Jurkat, Clone E6-1 (cell line): ENCODE measurements around the gene PACRG.

Experiments used
- DNase-seq: peaks from one replicate; pipeline ENCODE4 v3.0.0-alpha.2; 2011; ENCODE audit warnings: low read depth, low spot score
- H3K4me3 ChIP-seq: 2 replicates; pipeline ENCODE4 v1.5.1; 2011; ENCODE audit warnings: mild to moderate bottlenecking, low read length, control low read depth, moderate library complexity

The PACRG gene

DNA sequence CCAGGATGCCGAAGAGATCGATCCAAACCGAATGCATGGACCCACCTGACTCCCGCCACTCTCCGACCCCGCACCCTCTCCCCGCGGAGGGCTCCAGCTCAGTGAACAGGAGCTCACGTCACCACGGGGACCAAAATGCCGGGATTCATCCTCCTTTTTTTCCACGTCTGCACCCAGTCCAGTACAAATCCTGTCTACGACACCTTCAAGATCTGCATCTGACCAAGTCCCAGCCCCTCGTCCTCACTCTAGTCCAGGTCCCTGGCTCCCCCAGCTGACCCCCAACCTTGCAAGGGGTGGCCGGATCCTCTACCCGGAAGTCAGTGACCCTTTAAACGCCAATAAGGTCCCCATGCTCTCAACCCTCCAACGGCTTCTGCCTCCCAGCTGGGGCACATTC is 593.9 kb downstream of the PACRG start:
- DNase-seq: no peak
- H3K4me3 ChIP-seq: no peak overlapping the region

DNA sequence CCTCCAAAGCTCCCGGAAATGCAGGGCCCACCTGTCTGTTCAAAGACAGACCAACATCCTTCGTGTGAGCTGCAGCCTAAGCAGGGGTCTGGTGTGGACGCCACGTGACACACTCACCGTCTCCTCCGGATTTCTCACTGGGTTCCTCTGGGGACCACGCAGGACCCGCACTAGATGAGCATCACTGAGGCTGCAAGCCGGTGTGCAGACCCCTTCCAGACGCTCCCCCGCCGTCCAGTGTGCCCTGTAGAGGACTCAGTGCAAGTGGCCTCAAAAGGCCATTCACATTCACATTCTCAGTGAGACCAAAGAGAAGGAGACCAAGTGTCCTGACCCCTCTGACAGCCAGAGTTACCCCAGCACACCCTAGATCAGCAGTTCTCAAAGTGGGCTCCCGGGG is 595.5 kb downstream of the PACRG start:
- no peak for DNase-seq

DNA sequence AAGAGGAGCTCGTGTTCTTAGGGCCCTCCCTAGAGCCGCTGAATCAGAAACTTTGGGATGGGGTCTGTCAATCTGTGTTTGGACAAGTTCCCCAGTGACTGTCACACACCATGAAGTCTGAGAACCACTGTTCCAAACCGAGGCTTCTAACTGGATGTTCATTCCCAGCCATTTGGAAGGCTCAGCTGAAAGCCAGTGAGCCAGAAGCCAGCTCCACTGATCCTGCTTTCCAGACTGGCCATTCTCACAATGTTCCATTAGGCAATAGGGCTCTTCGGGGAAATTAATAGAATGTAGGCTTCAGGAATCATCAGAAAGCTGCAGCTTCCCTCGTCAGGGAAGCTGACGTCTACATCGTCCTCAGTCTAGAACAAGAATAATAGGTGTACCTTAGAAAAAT is 595.9 kb downstream of the PACRG start:
- H3K4me3 ChIP-seq: no peak overlapping the region
- DNase-seq: no peak

More for the DNA sequence above, 595.5 kb downstream of the PACRG start:
- no peak overlapping the region for H3K4me3 ChIP-seq

DNA sequence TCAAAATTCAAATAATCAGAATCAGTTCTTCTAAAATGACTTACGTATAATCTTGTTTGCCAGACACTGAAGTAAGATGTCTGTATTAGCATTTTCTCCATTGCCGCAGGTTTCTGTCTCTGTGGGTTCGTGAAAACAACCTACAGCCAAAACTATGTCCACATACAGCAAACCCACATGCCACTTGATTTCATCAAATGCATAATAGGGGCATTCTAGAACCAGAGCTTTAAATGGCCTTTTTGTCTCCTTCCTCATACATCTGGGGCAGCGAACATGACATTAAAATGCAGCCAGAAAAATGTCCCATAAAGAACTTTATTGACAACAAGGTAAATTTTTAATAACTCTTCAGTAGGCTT is 596.5 kb downstream of the PACRG start:
- no peak overlapping the region for H3K4me3 ChIP-seq
- no peak for DNase-seq

DNA sequence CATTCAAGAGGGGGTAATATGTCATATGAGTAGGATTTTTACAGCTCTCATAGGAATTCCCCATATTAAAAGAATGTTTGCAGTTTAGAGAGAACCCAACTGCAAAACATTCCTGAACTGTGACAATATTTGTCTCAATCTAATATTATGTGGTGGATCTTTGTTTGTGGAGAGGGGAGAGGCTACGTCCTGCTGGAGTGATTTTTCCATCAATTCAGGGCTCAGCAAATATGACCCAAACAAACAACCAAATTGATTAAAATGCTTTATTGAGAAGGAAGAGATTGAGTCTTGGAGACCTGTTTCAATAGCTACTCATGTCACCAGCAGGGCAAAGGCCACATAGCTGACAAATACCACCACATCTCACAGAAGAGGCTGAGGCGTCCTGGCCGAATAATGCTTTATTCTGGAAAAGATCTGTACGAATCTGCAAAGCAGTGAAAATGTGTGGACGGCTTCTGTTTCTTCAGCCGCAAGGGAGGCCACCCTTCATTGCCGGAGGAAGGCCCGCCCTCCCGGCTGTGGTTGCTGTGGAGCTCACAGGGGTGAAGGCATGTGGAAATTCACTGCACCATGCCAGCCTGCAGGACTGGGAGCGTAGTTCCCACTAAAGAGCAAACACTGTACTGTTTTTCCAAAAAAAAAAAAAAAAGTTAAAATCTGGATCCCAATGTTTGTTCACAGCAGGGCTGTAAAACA is 597.1 kb downstream of the PACRG start:
- H3K4me3 ChIP-seq: no peak overlapping the region
- no peak for DNase-seq

DNA sequence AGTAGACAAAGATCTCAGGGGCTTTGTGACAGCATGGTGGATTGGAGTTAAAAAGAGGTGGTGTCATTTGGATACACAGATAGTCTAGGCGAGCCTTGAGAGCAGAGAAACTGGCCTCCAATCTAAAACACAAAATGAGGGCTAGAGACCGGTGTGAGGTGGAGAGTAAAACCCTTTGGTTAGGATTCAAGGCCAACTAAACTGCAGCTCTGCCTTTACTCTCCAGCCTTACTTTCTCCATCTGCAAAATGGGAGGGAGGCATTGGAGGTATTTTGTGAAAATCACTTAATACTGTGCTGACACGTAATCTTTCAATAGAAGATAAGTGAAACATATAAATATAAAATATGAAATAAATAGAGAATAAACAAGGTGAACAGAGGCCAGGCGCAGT is 597.6 kb downstream of the PACRG start:
- H3K4me3 ChIP-seq: no peak overlapping the region

DNA sequence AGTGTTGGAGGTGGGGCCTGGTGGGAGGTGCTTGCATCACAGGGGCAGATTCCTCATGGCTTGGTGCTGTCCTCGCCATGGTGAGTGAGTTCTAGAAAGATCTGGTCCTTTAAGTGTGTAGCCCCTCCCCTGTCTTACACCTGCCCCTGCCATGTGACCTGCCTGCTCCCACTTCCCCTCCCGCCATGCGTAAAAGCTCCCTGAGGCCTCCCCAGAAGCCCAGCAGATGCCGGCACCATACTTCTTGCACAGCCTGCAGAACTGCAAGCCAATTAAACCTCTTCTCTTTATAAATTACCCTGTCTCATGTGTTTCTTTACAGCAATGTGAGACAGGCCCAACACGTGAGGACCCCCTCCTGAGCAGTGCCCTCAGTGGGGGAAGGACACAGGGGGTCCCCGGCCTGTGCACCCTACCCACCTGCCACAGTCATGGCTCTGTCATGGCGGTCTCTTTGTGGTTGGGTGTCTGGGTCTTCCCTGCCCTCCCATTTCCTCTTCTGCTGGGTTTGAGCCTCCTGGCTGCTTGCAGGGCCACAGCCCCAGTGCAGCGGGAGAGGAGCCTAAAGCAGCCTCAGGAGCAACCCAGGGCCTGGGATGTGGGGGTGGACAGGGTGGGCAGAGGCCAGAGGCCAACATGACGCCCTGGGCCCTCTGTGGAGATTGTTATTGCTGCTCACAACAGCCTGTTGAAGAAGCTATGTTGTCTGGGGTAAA is 599.5 kb downstream of the PACRG start:
- no peak overlapping the region for H3K4me3 ChIP-seq
- no peak for DNase-seq

More for the DNA sequence above, 597.6 kb downstream of the PACRG start:
- DNase-seq: no peak

DNA sequence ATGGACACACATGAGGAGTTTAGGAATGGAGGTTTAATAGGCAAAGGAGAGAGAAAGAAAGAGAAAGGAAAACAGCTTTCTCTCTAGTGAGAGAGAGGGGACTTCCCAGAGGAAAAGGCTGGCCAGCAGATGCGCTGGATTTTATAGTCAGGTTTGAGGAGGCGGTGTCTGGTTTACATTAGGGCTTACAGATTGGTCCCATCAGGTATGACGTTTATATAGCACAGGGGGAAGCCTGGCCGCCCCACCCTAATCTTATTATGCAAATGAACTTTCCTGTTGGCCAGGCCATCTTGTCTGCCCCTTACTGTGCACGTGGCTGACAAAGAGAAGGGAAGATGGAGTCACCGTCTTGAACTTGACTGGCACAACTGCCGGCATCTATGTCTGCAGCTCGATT is 600.1 kb downstream of the PACRG start:
- no peak overlapping the region for H3K4me3 ChIP-seq
- no peak for DNase-seq

DNA sequence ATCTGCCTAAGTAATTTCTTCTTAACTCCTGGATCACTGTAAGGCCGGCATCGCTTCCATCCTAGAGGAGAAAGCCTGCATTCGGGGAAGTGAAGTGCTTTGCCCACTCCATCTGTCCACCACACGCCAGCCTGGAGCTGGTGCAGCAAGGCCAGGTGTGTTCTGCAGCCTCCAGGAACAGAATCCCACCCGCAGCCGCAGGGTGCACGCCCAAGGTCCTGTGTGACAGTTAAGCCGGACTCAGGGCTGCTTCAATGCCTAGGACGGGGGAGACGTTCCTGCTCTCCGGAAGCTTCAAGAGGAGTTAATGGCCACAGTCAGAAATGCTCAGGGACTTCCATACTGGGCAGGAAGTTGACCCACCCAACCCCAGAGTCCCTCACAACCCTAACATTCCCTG is 600.6 kb downstream of the PACRG start:
- DNase-seq: no peak
- no peak overlapping the region for H3K4me3 ChIP-seq

DNA sequence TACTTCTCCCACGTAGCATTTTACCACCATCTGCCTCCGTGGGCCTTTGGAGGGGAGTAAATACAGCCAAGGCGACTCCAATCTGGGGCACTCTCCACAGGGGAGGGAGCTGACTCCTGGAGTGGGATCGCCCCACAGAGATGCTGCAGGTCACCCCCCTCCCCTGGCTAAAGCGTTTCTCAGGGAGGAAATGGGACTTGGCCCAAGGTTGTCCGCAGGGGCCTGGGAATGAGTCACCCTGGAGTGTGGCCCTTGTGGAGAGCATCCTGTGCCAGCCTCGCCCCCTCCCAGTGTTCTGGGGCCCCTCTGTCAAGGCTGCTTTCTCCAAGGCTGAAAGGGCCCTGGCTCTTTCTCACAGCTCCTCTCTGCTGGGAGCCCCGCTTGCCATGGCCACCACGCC is 602.2 kb downstream of the PACRG start:
- no peak overlapping the region for H3K4me3 ChIP-seq
- DNase-seq: no peak

DNA sequence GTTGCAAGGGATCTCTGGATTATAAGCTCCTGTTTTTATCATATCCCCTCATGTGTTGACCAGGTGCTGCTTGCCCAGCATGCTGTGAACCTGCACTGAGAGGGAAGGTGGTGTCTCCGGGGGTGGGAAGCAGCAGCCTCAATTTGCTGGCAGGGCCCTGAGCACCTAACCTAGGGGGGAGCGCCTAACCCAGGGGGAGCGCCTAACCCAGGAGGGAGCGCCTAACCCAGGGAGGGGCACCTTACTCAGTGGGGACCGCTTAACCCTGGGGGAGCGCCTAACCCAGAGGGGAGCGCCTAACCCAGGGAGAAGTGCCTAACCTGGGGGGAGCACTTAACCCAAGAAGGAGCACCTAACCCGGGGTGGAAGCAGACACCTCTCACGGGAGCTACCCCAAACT is 603.5 kb downstream of the PACRG start:
- H3K4me3 ChIP-seq: no peak overlapping the region
- DNase-seq: no peak

DNA sequence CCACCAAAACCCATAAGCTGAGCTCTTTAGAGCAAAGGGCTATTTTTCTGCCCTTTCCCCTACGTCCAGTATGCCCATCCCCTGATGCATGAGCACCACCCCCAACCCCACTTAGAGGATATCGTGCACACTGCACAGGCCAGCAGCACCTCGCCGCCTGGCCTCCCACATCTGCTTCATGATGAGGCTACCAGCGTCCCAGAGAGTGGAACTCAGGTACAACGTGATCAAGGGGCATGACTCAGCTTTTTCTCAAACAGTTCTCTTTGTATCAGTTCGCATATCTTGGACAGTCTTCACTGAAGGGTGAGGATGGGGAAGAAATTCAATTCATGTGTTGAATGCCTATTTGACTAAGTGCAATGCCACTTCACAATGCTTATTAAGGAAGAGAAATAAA is 604.8 kb downstream of the PACRG start:
- H3K4me3 ChIP-seq: no peak overlapping the region

DNA sequence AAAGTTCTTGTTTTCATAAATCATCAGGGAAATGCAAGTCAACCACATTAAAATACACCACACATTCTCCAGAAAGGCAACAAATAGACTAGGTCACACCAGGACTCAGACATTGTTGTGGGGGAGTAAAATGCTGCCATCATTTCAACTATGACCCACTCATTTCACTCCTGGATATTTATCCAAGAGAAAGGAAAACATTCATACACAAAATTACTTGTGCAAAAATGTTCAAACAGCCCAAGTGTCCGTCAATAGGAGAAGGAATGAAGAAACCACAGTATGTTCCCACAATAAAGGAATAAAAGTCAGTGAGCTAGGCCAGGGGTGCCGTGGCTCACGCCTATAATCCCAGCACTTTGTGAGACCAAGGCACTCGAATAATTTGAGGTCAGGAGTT is 605.3 kb downstream of the PACRG start:
- H3K4me3 ChIP-seq: no peak overlapping the region
- no peak for DNase-seq

More for the DNA sequence above, 604.8 kb downstream of the PACRG start:
- DNase-seq: no peak

DNA sequence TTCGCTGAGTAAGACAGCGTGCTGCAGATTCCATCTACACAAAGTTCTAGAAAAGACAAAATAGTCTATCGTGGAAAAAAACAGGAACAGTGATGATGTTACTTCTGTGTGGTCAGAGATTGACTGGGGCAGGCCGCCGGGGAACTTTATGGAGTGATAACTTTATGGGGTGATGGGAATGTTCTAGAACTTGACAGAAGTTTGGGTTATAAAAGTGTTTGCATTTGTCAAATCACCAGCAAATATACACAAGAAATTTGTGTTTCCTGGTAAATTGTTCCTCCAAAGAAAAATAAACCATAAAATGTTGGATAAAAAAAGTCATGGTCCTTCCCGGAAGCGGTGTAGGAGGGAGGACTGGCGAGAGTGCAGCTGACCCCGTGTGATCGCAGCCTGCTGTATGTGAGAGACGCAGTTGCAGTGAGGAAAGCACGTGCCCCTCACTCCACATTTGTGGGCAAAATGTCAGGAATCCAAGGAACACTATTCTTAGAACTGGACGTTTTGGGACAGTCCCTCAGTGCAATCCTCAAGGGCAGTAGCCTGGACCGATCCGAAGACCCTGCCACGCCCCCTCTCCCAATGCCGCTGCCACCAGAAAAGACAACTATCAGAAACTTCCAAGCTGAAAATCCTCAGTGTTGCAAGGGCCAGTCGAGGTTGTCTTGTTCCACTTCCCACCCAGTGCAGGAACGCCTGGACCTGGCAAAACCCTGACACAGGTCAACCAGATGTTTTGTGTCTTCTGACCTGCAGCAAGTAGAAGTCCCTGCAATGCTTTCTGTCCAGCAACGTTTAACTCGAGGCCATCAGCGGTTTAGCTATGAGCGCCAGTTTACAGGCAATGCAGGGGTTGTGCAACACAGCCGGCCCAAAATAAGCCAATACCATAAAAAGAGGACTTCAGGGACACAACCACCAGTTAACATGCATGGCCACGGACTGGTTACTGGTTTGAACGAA is 606.2 kb downstream of the PACRG start:
- no peak for DNase-seq
- H3K4me3 ChIP-seq: no peak overlapping the region

DNA sequence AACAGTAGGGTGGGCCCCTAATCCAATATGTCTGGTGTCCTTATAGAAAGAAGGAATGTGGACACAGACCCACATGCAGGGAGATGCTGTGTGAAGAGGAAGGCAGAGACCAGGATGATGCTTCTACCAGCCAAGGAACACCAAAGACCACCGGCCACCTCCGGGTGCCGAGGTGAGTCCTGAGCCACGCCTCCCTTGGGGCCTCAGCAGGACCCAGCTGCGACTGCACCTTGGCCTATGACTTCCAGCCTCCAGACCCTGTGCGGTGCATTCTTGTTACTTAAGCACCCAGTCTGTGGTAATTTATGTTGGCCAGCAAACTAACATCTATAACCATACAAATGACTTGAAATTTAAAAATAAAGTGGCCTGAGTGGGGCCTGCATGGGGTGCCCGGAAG is 607.3 kb downstream of the PACRG start:
- no peak overlapping the region for H3K4me3 ChIP-seq
- DNase-seq: no peak

DNA sequence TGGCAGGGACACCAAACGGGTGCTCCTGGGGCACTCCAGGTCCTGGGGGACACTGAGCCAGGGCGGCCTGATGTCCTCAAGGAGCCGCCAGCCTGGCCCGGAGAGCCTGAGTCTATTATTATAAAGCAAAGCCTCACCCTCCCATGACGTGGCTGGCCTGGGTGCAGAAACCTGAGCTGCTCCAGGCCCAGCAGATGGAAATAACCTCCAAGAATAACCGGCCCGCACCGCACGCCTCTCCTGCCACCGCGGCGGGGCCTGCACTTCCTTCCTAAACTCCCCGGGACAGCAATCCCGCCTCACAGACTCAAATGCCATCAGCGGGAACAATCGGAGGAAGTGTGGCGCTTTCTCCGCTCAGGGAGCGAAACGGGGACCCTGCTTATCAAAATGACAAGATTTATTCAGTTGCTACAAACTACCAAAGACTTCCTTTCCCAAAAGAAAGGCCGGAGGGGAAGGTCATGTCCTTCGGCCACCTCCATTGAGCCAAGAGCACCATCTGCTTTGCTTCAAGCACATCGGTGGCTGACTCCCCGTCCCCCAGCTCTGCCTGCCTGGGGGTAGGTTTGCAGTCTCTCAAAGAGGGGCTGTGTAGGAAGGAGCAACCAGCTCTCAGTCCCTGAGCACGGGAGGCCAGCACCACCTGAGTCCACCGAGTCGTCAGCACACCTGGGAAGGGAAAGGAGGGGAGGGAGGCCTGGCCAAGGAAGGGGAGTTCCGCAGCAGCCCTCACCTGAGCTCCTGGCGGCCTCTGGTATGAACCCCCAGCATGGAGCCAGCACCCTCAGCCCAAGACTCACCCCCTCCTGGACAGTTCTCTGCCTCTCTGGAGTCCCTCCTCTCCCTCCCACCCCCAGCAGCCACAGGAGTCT is 608.1 kb downstream of the PACRG start:
- no peak for DNase-seq
- H3K4me3 ChIP-seq: no peak overlapping the region

DNA sequence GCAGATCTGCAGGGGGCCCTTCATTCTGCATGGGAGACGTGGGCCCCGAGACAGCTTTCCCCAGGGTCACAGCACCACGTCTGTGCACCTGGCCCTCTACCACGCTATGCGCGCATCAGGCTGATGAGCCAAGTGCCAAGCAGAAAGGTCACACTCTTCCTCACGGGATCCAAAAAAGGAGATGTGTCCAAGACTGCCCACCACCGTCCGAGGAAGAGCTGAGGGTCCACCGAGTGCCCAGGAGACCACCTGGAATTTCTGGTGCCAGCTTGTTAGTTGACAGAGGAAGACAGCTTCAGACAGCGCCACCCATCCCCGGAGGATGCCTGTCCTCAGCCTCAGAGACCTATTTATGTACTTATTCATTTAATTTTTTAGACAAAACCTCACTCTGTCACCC is 609.2 kb downstream of the PACRG start:
- H3K4me3 ChIP-seq: no peak overlapping the region
- DNase-seq: no peak

DNA sequence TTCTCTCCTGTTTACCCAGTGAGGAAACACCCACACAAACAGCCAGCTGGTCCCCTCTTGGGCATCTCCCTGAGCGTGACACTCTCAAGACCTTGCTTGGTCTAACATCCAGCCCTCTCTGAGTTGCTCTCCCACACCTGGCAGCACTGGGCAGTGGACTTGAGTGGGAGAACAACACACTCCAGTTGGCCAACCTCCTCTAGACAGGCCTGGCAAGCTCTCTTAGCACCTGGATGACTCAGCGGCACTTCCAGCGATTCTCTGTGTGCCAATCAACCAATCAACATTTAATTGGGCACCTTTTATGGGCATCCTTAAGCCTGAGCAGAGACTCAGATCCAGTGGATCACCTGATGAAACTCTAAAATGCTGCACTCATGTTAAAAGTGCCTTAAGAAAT is 610.2 kb downstream of the PACRG start:
- no peak overlapping the region for H3K4me3 ChIP-seq
- DNase-seq: no peak
